Vagina (tissue), 2 donors: ENCODE measurements around the gene CCDC182. TPM values are rescaled to one million over a fixed set of nuclear protein-coding genes. Genes with fewer than 3 reads are reported as not detected.

Experiments
- DNase-seq, 2 donors: peaks; one replicate each; pipeline ENCODE4 v3.0.0-alpha.2; 2017; ENCODE audit errors: extremely low spot score in 2 of 2
- H3K27ac ChIP-seq: fragments of 200-600 bp; sonication (generic); one replicate; pipeline ENCODE4 v1.5.1; 2019
- H3K27me3 ChIP-seq: fragments of 200-600 bp; sonication (generic); one replicate; pipeline ENCODE4 v1.5.1; 2019
- H3K36me3 ChIP-seq, 2 donors: fragments of 200-600 bp; sonication (generic); one replicate each; pipeline ENCODE4 v1.5.1; 2017 to 2019
- H3K4me1 ChIP-seq: fragments of 200-600 bp; sonication (generic); one replicate; pipeline ENCODE4 v1.5.1; 2019
- H3K4me3 ChIP-seq, 2 donors: fragments of 200-600 bp; sonication (generic); 1 replicate in 1 of 2; 2 replicates in 1 of 2; pipeline ENCODE4 v1.5.1; 2016 to 2019
- H3K9me3 ChIP-seq: fragments of 200-600 bp; sonication (generic); one replicate; pipeline ENCODE4 v1.5.1; 2019
- POLR2A ChIP-seq, 2 donors: fragments of 450-650 bp; IDR thresholded peaks; one replicate each; pipeline ENCODE4 v1.6.1; 2017; ENCODE audit warnings: antibody characterized with exemption in 2 of 2, mild to moderate bottlenecking in 2 of 2, moderate library complexity in 2 of 2
- POLR2AphosphoS5 ChIP-seq, 2 donors: sonication (generic); formaldehyde crosslinking; IDR thresholded peaks; one replicate each; pipeline ENCODE4 v1.9.0; 2017; ENCODE audit warnings: antibody characterized with exemption in 2 of 2, mild to moderate bottlenecking in 2 of 2, low read depth in 1 of 2; ENCODE audit not compliant: insufficient read depth in 1 of 2
- intact Hi-C: fragments of 100-400 bp; cut with DNase I; formaldehyde crosslinking; loops from one replicate; pipeline ENCODE4 v1.15.1; 2023
- total RNA-seq: library from RNA; depleted of rRNA; stranded (reverse); fragments of >200 nt; gene quantifications from one replicate; pipeline ENCODE4 v1.2.3, GENCODE V29; 2016
- TF ChIP-seq, protein P1 (sequence below), 3 experiments: fragments of 450-650 bp in 2 of 3; fragments of 200-600 bp in 1 of 3; sonication (generic) in 1 of 3; IDR thresholded peaks; one replicate each; pipeline ENCODE4 v1.5.1; 2017 to 2019; ENCODE audit warnings: antibody characterized with exemption in 3 of 3, mild to moderate bottlenecking in 2 of 3, moderate library complexity in 2 of 3

Gene CCDC182
- total RNA-seq, 1 donor from 2014 or later: not detected

DNA sequence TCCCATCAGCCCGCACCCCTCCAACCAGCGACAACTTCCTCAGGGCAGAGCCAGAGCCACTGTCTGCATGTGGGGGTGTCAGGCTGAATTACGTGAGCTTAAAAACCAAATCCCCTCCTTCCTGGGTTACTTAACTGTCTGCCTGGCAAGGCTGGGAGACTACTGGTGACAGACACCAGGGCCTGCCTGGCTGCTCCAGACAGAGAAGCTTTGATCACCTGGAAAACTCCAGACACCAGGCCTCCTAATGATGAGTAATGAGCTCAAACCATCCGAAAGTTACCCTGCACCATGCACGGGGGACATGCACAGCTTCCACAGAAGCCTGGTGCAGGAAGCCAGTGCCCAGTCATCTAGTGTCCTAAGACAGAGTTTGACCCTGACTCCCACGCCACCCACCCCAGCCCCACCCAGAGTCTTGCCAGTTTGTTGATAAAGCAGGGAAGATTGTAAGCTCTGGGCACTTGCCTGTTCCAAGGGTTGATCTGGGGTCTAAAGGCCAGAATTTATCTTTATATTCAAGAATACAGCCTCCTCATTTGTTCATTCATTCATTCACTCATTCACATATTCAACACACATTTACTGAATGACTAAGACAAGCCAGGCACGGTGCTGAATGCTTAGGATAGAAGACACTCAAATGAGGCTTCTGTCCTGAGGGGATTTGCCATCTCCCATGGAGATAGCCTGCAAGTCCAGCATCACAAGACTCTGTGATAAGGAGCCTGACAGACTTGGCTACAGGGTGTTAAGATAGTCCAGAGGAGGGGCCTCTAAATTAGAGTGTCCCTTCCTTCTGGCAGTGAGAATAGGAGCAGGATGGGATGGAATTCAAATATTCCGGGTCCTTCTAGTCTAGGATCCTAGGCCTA is 7.2 kb upstream of the CCDC182 start:
- Histone ChIP-seq H3K27me3 (no peaks in the 10 kb centered on the region), H3K4me3 (no peak overlapping the region), H3K27ac (no peak overlapping the region), H3K36me3 (no peaks in the 10 kb centered on the region), H3K9me3 (no peaks in the 10 kb centered on the region), H3K4me1 (no peaks in the 10 kb centered on the region)
- intact Hi-C loops: no loop called here
- no peak for TF ChIP-seq POLR2A (IDR thresholded peaks at IDR 0.05)
- no peak for DNase-seq

DNA sequence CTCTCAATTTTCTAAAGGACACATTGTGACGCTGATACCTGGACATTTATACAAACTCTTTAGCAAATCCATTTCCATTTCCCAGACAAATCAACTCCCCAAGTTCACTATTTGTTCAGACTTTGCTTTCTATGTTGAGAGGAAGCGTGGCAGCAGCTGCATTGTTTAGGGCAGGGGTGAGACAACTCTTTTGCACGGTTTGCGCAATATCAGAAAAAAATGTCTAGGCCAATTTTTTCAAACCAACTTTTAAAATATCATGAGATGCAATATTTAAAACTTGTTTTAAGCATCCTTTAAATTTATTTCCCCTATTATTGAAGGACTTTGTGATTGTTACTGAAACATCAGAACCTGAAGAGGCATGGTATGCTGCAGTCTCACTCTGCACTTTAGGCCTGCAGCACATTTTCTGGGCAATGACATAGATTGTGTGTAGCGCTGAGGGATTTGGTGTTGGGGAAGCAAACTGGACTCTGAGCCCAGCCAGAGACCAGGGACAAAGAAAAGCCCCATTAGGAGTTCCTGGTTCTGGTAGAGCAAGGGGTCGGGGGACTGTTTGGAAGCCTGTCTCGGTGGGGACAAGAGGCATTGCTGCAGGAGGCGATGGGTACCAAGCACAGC is 6.4 kb upstream of the CCDC182 start:
- Histone ChIP-seq H3K36me3 (no peaks in the 10 kb centered on the region), H3K27me3 (no peaks in the 10 kb centered on the region), H3K27ac (no peak overlapping the region), H3K4me1 (no peaks in the 10 kb centered on the region), H3K4me3 (no peak overlapping the region), H3K9me3 (no peaks in the 10 kb centered on the region)
- TF ChIP-seq POLR2AphosphoS5 (IDR thresholded peaks at IDR 0.05; ENCODE audit: insufficient read depth in 1 of 2, low read depth in 1 of 2) (no peak), POLR2A (IDR thresholded peaks at IDR 0.05) (no peak)
- TF ChIP-seq, protein P1, sequence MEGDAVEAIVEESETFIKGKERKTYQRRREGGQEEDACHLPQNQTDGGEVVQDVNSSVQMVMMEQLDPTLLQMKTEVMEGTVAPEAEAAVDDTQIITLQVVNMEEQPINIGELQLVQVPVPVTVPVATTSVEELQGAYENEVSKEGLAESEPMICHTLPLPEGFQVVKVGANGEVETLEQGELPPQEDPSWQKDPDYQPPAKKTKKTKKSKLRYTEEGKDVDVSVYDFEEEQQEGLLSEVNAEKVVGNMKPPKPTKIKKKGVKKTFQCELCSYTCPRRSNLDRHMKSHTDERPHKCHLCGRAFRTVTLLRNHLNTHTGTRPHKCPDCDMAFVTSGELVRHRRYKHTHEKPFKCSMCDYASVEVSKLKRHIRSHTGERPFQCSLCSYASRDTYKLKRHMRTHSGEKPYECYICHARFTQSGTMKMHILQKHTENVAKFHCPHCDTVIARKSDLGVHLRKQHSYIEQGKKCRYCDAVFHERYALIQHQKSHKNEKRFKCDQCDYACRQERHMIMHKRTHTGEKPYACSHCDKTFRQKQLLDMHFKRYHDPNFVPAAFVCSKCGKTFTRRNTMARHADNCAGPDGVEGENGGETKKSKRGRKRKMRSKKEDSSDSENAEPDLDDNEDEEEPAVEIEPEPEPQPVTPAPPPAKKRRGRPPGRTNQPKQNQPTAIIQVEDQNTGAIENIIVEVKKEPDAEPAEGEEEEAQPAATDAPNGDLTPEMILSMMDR (IDR thresholded peaks at IDR 0.05): no peak
- DNase-seq: no peak
- intact Hi-C loops: no loop called here

DNA sequence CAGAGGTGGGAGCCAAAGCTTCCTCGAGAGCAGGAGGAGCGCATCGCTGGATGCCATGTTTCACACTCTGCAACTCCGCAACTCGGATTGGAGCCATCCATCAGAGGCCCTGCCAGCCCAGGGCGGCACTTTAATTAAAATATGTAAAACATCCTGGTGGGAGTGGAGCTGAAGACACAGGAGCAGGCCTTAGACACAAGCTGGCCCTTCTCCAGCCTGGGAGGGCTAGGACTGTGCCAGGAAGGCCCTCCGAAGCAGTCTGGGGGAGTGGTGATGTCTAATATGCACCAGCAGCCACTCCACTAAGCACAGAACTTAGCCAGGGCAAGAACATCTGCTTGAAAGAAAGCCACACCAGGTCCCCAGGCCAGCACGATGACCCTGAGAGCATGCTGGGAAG is 5.8 kb upstream of the CCDC182 start:
- intact Hi-C loops: no loop called here
- no peaks in the 10 kb centered on the region for H3K9me3 ChIP-seq
- H3K4me1 ChIP-seq: no peaks in the 10 kb centered on the region
- no peak overlapping the region for H3K4me3 ChIP-seq
- H3K36me3 ChIP-seq: no peaks in the 10 kb centered on the region
- no peak overlapping the region for H3K27ac ChIP-seq
- TF ChIP-seq POLR2AphosphoS5 (IDR thresholded peaks at IDR 0.05; ENCODE audit: insufficient read depth in 1 of 2, low read depth in 1 of 2) (no peak), POLR2A (IDR thresholded peaks at IDR 0.05) (no peak)
- TF ChIP-seq, protein P1 (IDR thresholded peaks at IDR 0.05): no peak
- no peaks in the 10 kb centered on the region for H3K27me3 ChIP-seq
- no peak for DNase-seq

DNA sequence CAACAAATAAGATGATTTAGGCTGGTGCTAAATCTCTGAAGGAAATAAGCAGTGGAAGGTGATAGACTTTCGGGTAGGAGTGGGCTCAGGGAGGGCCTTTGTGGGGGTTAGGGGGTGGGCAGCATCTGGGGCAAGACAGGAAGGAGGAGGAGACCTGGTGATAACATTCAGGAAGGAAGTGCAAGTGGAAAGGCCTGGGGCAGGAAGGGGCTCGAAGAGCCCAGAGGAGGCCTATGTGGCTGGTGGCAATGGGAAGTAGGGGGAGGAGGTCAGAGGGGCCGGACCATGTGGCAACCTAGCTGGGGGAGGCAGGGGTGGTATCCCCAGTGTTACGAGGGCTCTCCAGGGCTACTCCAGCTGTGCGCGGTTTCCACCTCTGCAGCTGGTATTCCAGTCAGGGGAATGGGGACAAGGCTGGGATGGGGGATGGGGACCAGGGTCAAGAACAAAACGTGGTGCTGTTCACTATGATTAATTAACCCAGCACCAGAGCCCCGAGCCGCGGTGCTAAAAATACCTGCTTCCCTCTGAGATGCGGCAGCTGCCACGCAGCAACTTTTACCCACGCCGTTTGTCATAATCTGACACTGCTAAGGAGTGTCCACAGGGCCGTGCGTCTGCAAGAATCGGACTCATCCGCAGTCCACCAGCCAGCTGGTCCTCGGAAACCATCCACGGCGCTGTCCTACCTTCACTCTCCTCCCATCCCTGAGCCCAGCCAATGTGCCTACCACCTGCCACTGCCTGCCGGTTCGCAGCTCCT is 5.2 kb upstream of the CCDC182 start:
- no peaks in the 10 kb centered on the region for H3K4me1 ChIP-seq
- no peaks in the 10 kb centered on the region for H3K9me3 ChIP-seq
- no peak for DNase-seq
- H3K27me3 ChIP-seq: no peaks in the 10 kb centered on the region
- intact Hi-C loops: no loop called here
- H3K36me3 ChIP-seq: no peaks in the 10 kb centered on the region
- TF ChIP-seq, protein P1 (IDR thresholded peaks at IDR 0.05): no peak
- TF ChIP-seq POLR2A (IDR thresholded peaks at IDR 0.05) (no peak), POLR2AphosphoS5 (IDR thresholded peaks at IDR 0.05; ENCODE audit: insufficient read depth in 1 of 2, low read depth in 1 of 2) (no peak)
- no peak overlapping the region for H3K4me3 ChIP-seq
- H3K27ac ChIP-seq: no peak overlapping the region

DNA sequence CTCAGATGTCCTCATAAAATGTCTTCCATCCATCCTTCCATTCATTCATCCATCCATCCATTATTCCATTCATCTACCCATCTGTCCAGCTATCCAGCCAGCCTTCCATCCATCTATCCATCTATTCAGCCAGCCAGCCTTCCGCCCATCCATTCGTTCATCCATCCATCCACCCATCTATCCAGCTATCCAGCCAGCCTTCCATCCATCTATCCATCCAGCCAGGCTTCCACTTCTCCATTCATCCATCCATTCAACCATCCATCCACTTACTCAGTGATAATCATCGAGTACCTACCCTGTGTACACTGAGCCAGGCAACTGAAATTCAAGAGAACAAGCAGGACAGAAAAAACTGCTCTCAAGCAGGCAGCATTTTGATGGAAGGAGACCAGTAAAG is 4.6 kb upstream of the CCDC182 start:
- intact Hi-C loops: loop anchor here (10.0 kb wide), 1 partner anchor 505 kb away; no protein-coding TSS in a partner anchor
- H3K9me3 ChIP-seq: no peaks in the 10 kb centered on the region
- no peak overlapping the region for H3K27ac ChIP-seq
- TF ChIP-seq, protein P1 (IDR thresholded peaks at IDR 0.05): no peak
- no peak for TF ChIP-seq POLR2A (IDR thresholded peaks at IDR 0.05)
- TF ChIP-seq POLR2AphosphoS5 (IDR thresholded peaks at IDR 0.05; ENCODE audit: insufficient read depth in 1 of 2, low read depth in 1 of 2): no peak
- no peaks in the 10 kb centered on the region for H3K27me3 ChIP-seq
- DNase-seq: no peak
- H3K4me1 ChIP-seq: no peaks in the 10 kb centered on the region
- no peak overlapping the region for H3K4me3 ChIP-seq
- H3K36me3 ChIP-seq: no peaks in the 10 kb centered on the region
